Esophagus (tissue), 2 donors: ENCODE data around the gene CDK1. TPM values are rescaled to one million over a fixed set of nuclear protein-coding genes. Genes with fewer than 3 reads are reported as not detected.

Experiments used
- H3K27ac ChIP-seq, 2 donors: one replicate each; pipeline ENCODE4 v1.5.1; 2013; ENCODE audit warnings: low read depth in 2 of 2, mild to moderate bottlenecking in 2 of 2, inconsistent platforms in 1 of 2, low read length in 1 of 2, moderate library complexity in 1 of 2
- H3K27me3 ChIP-seq, 2 donors: one replicate each; pipeline ENCODE4 v1.6.1; 2013; ENCODE audit warnings: low read length in 2 of 2, control low read depth in 1 of 2, mild to moderate bottlenecking in 1 of 2; ENCODE audit not compliant: insufficient read depth in 2 of 2, control insufficient read depth in 1 of 2
- H3K36me3 ChIP-seq, 2 donors: one replicate each; pipeline ENCODE4 v1.6.1; 2013; ENCODE audit warnings: low read length in 1 of 2; ENCODE audit not compliant: control insufficient read depth in 2 of 2, insufficient read depth in 2 of 2
- H3K4me1 ChIP-seq, 2 donors: one replicate each; pipeline ENCODE4 v1.6.1; 2013; ENCODE audit warnings: low read length in 1 of 2; ENCODE audit not compliant: control insufficient read depth in 2 of 2, insufficient read depth in 2 of 2
- H3K4me3 ChIP-seq, 2 donors: one replicate each; pipeline ENCODE4 v1.5.1; 2013; ENCODE audit warnings: low read length in 2 of 2, mild to moderate bottlenecking in 2 of 2, low read depth in 1 of 2, moderate library complexity in 1 of 2
- H3K9me3 ChIP-seq, 2 donors: one replicate each; pipeline ENCODE4 v1.6.1; 2013; ENCODE audit warnings: mild to moderate bottlenecking in 2 of 2, low read depth in 1 of 2, low read length in 1 of 2, moderate library complexity in 1 of 2; ENCODE audit not compliant: control insufficient read depth in 2 of 2, insufficient read depth in 1 of 2
- WGBS, 2 donors: extraction: QIAGEN DNeasy Blood & Tissue Kit; methylation state at CpG; one replicate each; pipeline ENCODE4 v1.1.7; 2013; 5-methylcytosine and 5-hydroxymethylcytosine counted together
- polyA plus RNA-seq, 2 donors: library from polyadenylated mRNA; stranded (reverse); fragments of 200-250 nt; gene quantifications; one replicate each; pipeline ENCODE4 v1.2.3, GENCODE V29; 2013
- donor health status: healthy with polysubstance abuse.
- donor health status: Bipolar disorder and iron deficiency.

Gene CDK1
- polyA plus RNA-seq, 2 donors, result 22.4 to 23.4 TPM

DNA sequence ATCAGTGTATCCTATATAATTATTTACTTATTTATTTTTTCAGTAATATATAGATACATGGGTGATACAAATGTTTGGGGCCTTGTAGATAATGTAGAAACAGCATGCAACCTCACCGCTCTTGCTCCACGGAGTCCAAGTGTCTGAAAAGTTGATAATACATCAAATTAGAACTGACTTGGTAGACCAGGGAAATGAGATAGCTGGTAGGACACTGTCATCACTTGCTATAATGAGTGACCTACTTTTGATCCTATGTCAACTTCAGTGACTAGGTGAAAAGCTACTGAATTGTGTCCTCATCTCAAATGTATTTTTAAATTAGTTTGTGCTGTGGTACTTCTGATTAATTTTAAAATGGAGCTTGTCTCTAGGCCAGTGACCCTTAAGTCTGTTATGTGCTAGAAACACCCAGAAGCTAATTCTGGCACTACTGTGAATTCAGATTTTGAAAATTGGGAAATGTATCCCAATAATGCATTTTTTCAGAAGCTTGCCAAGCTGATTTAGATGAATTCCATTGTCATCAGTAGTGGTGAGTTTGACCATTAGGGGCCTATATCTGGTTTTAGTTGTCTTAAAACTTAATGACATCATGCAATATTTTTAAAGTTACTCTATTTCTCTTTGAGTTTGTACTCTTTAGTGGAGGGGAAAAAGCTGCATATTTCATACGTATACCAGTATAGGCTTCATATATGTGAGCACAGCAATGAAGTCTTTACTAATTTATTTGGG, 17.4 kb downstream of the CDK1 start:
- H3K4me3 ChIP-seq, result no peak overlapping the region
- no peaks in the 10 kb centered on the region for H3K4me1 ChIP-seq
- no peaks in the 10 kb centered on the region for H3K36me3 ChIP-seq
- no peaks in the 10 kb centered on the region for H3K9me3 ChIP-seq
- no peaks in the 10 kb centered on the region for H3K27me3 ChIP-seq
- no peak overlapping the region for H3K27ac ChIP-seq
- WGBS, 2 donors, result 95 to 98% methylated on average over 3 of the region's 3 CpGs

DNA sequence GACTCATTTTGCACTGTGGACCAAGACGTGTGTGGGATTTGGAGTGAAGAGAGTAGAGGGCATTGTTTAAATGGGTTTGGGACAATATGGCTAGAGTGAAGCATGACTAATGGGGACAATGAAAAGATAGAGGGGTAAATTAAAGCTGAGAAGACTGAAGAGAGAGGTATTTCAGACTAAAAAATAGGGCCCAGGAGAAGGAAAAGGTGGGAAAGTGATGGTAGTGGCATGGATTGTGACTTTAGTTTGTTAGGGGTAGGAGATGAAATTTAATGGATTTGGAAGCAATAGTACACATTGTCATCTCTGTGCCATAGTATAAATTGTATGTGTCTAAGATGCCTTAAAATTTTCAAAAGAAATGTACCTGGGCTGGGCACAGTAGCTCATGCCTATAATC, 18.2 kb downstream of the CDK1 start:
- Histone ChIP-seq H3K9me3 (no peaks in the 10 kb centered on the region), H3K4me1 (no peaks in the 10 kb centered on the region), H3K36me3 (no peaks in the 10 kb centered on the region), H3K27ac (no peak overlapping the region), H3K4me3 (no peak overlapping the region), H3K27me3 (no peaks in the 10 kb centered on the region)
- 95 to 100% methylated on average over 1 of the region's 1 CpG for WGBS, 2 donors

GRCh38 chr10:60797200-60797599, 18.9 kb downstream of the CDK1 start:
- Histone ChIP-seq H3K36me3 (no peaks in the 10 kb centered on the region), H3K9me3 (no peaks in the 10 kb centered on the region), H3K27ac (no peak overlapping the region), H3K4me1 (no peaks in the 10 kb centered on the region), H3K27me3 (no peaks in the 10 kb centered on the region), H3K4me3 (no peak overlapping the region)
- WGBS, 2 donors, result 87 to 89% methylated on average over 6 of the region's 6 CpGs

DNA sequence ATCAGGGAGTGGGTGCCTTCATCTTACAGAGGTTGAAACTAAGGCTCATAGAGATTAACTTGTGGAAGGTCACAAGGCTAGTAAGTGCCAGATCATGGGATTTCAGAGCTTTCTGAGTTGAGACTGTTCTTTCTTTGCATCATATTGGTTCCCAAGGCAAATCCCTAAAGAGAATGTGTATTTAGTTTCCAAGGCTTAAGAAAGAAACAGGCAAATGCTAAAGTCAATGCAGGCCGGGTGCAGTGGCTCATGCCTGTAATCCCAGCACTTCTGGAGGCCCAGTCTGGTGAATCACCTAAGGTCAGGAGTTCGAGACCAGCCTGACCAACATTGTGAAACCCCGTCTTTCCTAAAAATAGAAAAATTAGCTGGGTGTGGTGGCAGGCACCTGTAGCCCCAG, 19.8 kb downstream of the CDK1 start:
- H3K4me1 ChIP-seq, result no peaks in the 10 kb centered on the region
- 84 to 88% methylated on average over 3 of the region's 3 CpGs for WGBS, 2 donors
- H3K9me3 ChIP-seq, result no peaks in the 10 kb centered on the region
- no peak overlapping the region for H3K4me3 ChIP-seq
- no peaks in the 10 kb centered on the region for H3K36me3 ChIP-seq
- no peaks in the 10 kb centered on the region for H3K27me3 ChIP-seq
- no peak overlapping the region for H3K27ac ChIP-seq

- no peaks in the 10 kb centered on the region for H3K36me3 ChIP-seq
- no peak overlapping the region for H3K4me3 ChIP-seq
- no peaks in the 10 kb centered on the region for H3K9me3 ChIP-seq
- no peak overlapping the region for H3K27ac ChIP-seq
- peaks cover 0 to 3% of the 10 kb centered on the region in 2 donors for H3K4me1 ChIP-seq
- H3K27me3 ChIP-seq, result no peaks in the 10 kb centered on the region
- WGBS, 2 donors, result 86 to 95% methylated on average over 4 of the region's 4 CpGs
Measured at GRCh38 chr10:60798870-60799269, 20.6 kb downstream of the CDK1 start.

- Histone ChIP-seq H3K4me1 (peaks cover 0 to 3% of the 10 kb centered on the region in 2 donors), H3K27me3 (no peaks in the 10 kb centered on the region), H3K4me3 (no peak overlapping the region), H3K36me3 (no peaks in the 10 kb centered on the region), H3K9me3 (no peaks in the 10 kb centered on the region), H3K27ac (no peak overlapping the region)
- WGBS, 2 donors, result 98 to 100% methylated on average over 1 of the region's 1 CpG
Measured at GRCh38 chr10:60799971-60800650, 21.8 kb downstream of the CDK1 start.

GRCh38 chr10:60800918-60801317, 22.6 kb downstream of the CDK1 start:
- Histone ChIP-seq H3K4me3 (no peak overlapping the region), H3K36me3 (no peaks in the 10 kb centered on the region), H3K27ac (no peak overlapping the region), H3K9me3 (no peaks in the 10 kb centered on the region), H3K4me1 (peaks cover 0 to 3% of the 10 kb centered on the region in 2 donors), H3K27me3 (no peaks in the 10 kb centered on the region)

- 54 to 71% methylated on average over 1 of the region's 1 CpG for WGBS, 2 donors
- no peak overlapping the region for H3K27ac ChIP-seq
Measured at GRCh38 chr10:60801522-60801921, 23.2 kb downstream of the CDK1 start.

GRCh38 chr10:60803433-60803832, 25.2 kb downstream of the CDK1 start:
- no peaks in the 10 kb centered on the region for H3K36me3 ChIP-seq
- H3K4me1 ChIP-seq, result peaks cover 0 to 3% of the 10 kb centered on the region in 2 donors
- H3K27me3 ChIP-seq, result no peaks in the 10 kb centered on the region
- H3K9me3 ChIP-seq, result no peaks in the 10 kb centered on the region
- H3K27ac ChIP-seq, result peak overlapping the region in 1 of 2 donors; percentile 4
- WGBS, 2 donors, result 86% methylated on average over 5 of the region's 5 CpGs
- no peak overlapping the region for H3K4me3 ChIP-seq

More at GRCh38 chr10:60801522-60801921, 23.2 kb downstream of the CDK1 start:
- Histone ChIP-seq H3K4me1 (peaks cover 0 to 3% of the 10 kb centered on the region in 2 donors), H3K36me3 (no peaks in the 10 kb centered on the region), H3K27me3 (no peaks in the 10 kb centered on the region), H3K4me3 (no peak overlapping the region), H3K9me3 (no peaks in the 10 kb centered on the region)

DNA sequence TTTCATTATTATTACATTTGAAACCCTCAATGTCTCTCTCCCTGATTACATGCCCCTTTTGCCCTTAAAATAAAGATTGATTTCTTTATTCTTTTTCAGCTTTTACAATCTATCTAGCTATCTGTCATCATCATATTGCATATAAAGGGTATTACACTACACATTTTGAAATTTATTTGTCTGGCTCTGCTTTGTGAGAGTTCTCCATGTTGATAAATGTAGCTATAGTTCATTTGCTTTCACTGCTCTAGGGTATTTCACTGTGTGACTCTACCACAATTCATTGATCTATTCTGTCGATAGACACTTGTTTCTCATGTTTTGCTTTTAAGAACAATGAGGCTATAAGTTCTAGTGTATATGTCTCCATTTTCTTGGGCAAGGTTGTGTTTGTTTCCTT, 25.6 kb downstream of the CDK1 start:
- H3K9me3 ChIP-seq, result no peaks in the 10 kb centered on the region
- WGBS, 2 donors, result 96 to 98% methylated on average over 1 of the region's 1 CpG
- H3K36me3 ChIP-seq, result no peaks in the 10 kb centered on the region
- H3K27me3 ChIP-seq, result no peaks in the 10 kb centered on the region
- peaks cover 0 to 3% of the 10 kb centered on the region in 2 donors for H3K4me1 ChIP-seq
- H3K4me3 ChIP-seq, result no peak overlapping the region
- H3K27ac ChIP-seq, result no peak overlapping the region
